A673 (cell line): ENCODE results near the gene ANKRD13B.
A peak's percentile ranks its signal among the peaks of the same experiment; 100 is the strongest.

ENCODE experiments used
- CTCF ChIP-seq: fragments of 300-800, 200-600 bp; sonication (generic); conservative IDR thresholded peaks from 2 replicates; pipeline ENCODE4 v1.5.1; 2017; ENCODE audit warnings: low read depth, mild to moderate bottlenecking, antibody characterized with exemption, low read length, moderate library complexity, mixed read lengths
- EZH2 ChIP-seq: fragments of 200-600 bp; sonication (generic); IDR thresholded peaks from 2 replicates; pipeline ENCODE4 v1.6.1; 2017; ENCODE audit warnings: borderline replicate concordance, low read depth, mild to moderate bottlenecking, mixed read lengths, antibody characterized with exemption, low read length; ENCODE audit not compliant: poor library complexity, severe bottlenecking

- TF ChIP-seq CTCF (peak; percentile 67), EZH2 (no peak)
Observed at GRCh38 chr17:29619251-29619650, 26.3 kb downstream of the ANKRD13B start.
